Stomach (tissue), 9 donors: ENCODE data around the gene NXPE3. TPM values are rescaled to one million over a fixed set of nuclear protein-coding genes. Genes with fewer than 3 reads are reported as not detected.
A peak's percentile ranks its signal among the peaks of the same experiment; 100 is the strongest.

Experiments
- DNase-seq, 2 donors: peaks; one replicate each; pipeline versions ENCODE4 v3.0.0 to v3.0.0-alpha.2; 2013 to 2019
- H3K27ac ChIP-seq, 5 donors: fragments of 200-600 bp in 4 of 5; sonication (generic) in 4 of 5; one replicate each; pipeline ENCODE4 v1.5.1; 2013 to 2019; ENCODE audit warnings: mild to moderate bottlenecking in 1 of 5, moderate library complexity in 1 of 5
- H3K27me3 ChIP-seq, 3 donors: fragments of 200-600 bp; sonication (generic); one replicate each; pipeline ENCODE4 v1.5.1; 2017 to 2019; ENCODE audit warnings: mixed run types in 1 of 3
- H3K36me3 ChIP-seq, 4 donors: fragments of 200-600 bp; sonication (generic); 1 replicate in 3 of 4; 2 replicates in 1 of 4; pipeline ENCODE4 v1.5.1; 2016 to 2019
- H3K4me1 ChIP-seq, 4 donors: fragments of 200-600 bp; sonication (generic); one replicate each; pipeline ENCODE4 v1.5.1; 2016 to 2019
- H3K4me3 ChIP-seq, 4 donors: fragments of 200-600 bp; sonication (generic) in 3 of 4; one replicate each; pipeline ENCODE4 v1.5.1; 2016 to 2019; ENCODE audit warnings: mild to moderate bottlenecking in 1 of 4
- H3K9me3 ChIP-seq, 4 donors: fragments of 200-600 bp; sonication (generic); one replicate each; pipeline ENCODE4 v1.5.1; 2016 to 2019
- CTCF ChIP-seq, 7 experiments: fragments of 450-650 bp in 4 of 7; fragments of 200-600 bp in 3 of 7; sonication (generic) in 3 of 7; IDR thresholded peaks; one replicate each; pipeline ENCODE4 v1.5.1; 2016 to 2019; ENCODE audit warnings: antibody characterized with exemption in 7 of 7, control low read depth in 2 of 7, mild to moderate bottlenecking in 1 of 7
- EP300 ChIP-seq: sonication (generic); formaldehyde crosslinking; IDR thresholded peaks from one replicate; pipeline ENCODE4 v1.6.1; 2017; ENCODE audit warnings: antibody characterized with exemption
- POLR2A ChIP-seq, 4 donors: fragments of 450-650 bp; IDR thresholded peaks; one replicate each; pipeline ENCODE4 v1.6.1; 2016; ENCODE audit warnings: antibody characterized with exemption in 4 of 4, control low read depth in 2 of 4, mild to moderate bottlenecking in 1 of 4, moderate library complexity in 1 of 4
- POLR2AphosphoS5 ChIP-seq, 3 donors: sonication (generic); formaldehyde crosslinking; IDR thresholded peaks; one replicate each; pipeline ENCODE4 v1.6.1; 2016; ENCODE audit warnings: antibody characterized with exemption in 3 of 3
- WGBS, 5 donors: extraction: QIAGEN DNeasy Blood & Tissue Kit in 3 of 5; methylation state at CpG; one replicate each; pipeline versions ENCODE4 v1.1.5 to v1.1.7; 2013 to 2018; 5-methylcytosine and 5-hydroxymethylcytosine counted together
- intact Hi-C: fragments of 100-400 bp; cut with DNase I; formaldehyde crosslinking; loops from one replicate; pipeline ENCODE4 v1.15.1; 2023; ENCODE audit warnings: low total_unique reads
- polyA plus RNA-seq, 3 donors: library from polyadenylated mRNA; stranded (reverse); fragments of 200-250 nt; gene quantifications; one replicate each; pipeline ENCODE4 v1.2.3, GENCODE V29; 2013
- total RNA-seq, 5 donors: library from RNA; depleted of rRNA; stranded (reverse); fragments of >200 nt; gene quantifications; one replicate each; pipeline versions ENCODE4 v1.1.0 to v1.2.3, GENCODE V29; 2014 to 2016
- donor health status: healthy with polysubstance abuse.
- donor health status: Bipolar disorder and iron deficiency.
- donor health status: healthy.

NXPE3 gene
- total and polyA plus RNA-seq, 8 donors = 0.58 to 43.2 (median 6.0) TPM

GRCh38 chr3:101867511-101867910 lies 88.5 kb downstream of the NXPE3 start:
- TF ChIP-seq EP300 (no peak), POLR2A (IDR thresholded peaks at IDR 0.05) (no peak), CTCF (IDR thresholded peaks at IDR 0.05) (no peak), POLR2AphosphoS5 (IDR thresholded peaks at IDR 0.05) (no peak)
- Histone ChIP-seq H3K9me3 (no peaks in the 10 kb centered on the region), H3K4me1 (peaks cover 4 to 34% (median 8%) of the 10 kb centered on the region in 4 donors), H3K36me3 (peaks cover 0 to 5% (median 0%) of the 10 kb centered on the region in 4 donors), H3K27ac (no peak overlapping the region), H3K27me3 (no peaks in the 10 kb centered on the region), H3K4me3 (no peak overlapping the region)
- intact Hi-C loops = no loop called here
- no peak for DNase-seq

- peaks cover 4 to 34% (median 8%) of the 10 kb centered on the region in 4 donors for H3K4me1 ChIP-seq
- intact Hi-C loops = no loop called here
- WGBS, 5 donors = 80 to 91% (median 89%) methylated on average over 2 of the region's 2 CpGs
- H3K27ac ChIP-seq = peak overlapping the region in 2 of 5 donors; percentile 40 to 64
- DNase-seq = no peak
- H3K27me3 ChIP-seq = no peaks in the 10 kb centered on the region
- TF ChIP-seq CTCF (IDR thresholded peaks at IDR 0.05) (no peak), EP300 (no peak), POLR2A (IDR thresholded peaks at IDR 0.05) (no peak), POLR2AphosphoS5 (IDR thresholded peaks at IDR 0.05) (no peak)
- H3K36me3 ChIP-seq = peaks cover 0 to 5% (median 0%) of the 10 kb centered on the region in 4 donors
- no peaks in the 10 kb centered on the region for H3K9me3 ChIP-seq
- no peak overlapping the region for H3K4me3 ChIP-seq
These were observed 89.0 kb downstream of the NXPE3 start for GRCh38 chr3:101867996-101868395.

GRCh38 chr3:101868534-101869464 lies 89.8 kb downstream of the NXPE3 start:
- H3K4me3 ChIP-seq = no peak overlapping the region
- no peaks in the 10 kb centered on the region for H3K9me3 ChIP-seq
- peaks cover 4 to 34% (median 8%) of the 10 kb centered on the region in 4 donors for H3K4me1 ChIP-seq
- 70 to 80% (median 78%) methylated on average over 12 of the region's 12 CpGs for WGBS, 5 donors
- TF ChIP-seq POLR2AphosphoS5 (IDR thresholded peaks at IDR 0.05) = peak in 2 of 3 donors; percentile 41 to 58
- TF ChIP-seq POLR2A (IDR thresholded peaks at IDR 0.05) = no peak
- H3K27me3 ChIP-seq = no peaks in the 10 kb centered on the region
- DNase-seq = peak; percentile 67 to 71
- intact Hi-C loops = no loop called here
- peak overlapping the region in 4 of 5 donors; percentile 3 to 64 (median 34) for H3K27ac ChIP-seq
- no peaks in the 10 kb centered on the region for H3K36me3 ChIP-seq

GRCh38 chr3:101870138-101870537 lies 91.1 kb downstream of the NXPE3 start:
- H3K4me1 ChIP-seq = peaks cover 4 to 31% (median 8%) of the 10 kb centered on the region in 4 donors
- H3K9me3 ChIP-seq = no peaks in the 10 kb centered on the region
- H3K27ac ChIP-seq = no peak overlapping the region
- no peaks in the 10 kb centered on the region for H3K36me3 ChIP-seq
- no peak overlapping the region for H3K4me3 ChIP-seq
- TF ChIP-seq POLR2AphosphoS5 (IDR thresholded peaks at IDR 0.05) (no peak), EP300 (no peak), CTCF (IDR thresholded peaks at IDR 0.05) (no peak), POLR2A (IDR thresholded peaks at IDR 0.05) (no peak)
- H3K27me3 ChIP-seq = no peaks in the 10 kb centered on the region
- no peak for DNase-seq
- WGBS, 5 donors = 84 to 97% (median 95%) methylated on average over 5 of the region's 5 CpGs
- intact Hi-C loops = no loop called here
